Stomach (tissue), 9 donors: Measurements from ENCODE around the gene ARID4B. TPM values are rescaled to one million over a fixed set of nuclear protein-coding genes. Genes with fewer than 3 reads are reported as not detected.

Source experiments
- DNase-seq, 2 donors: peaks; one replicate each; pipeline versions ENCODE4 v3.0.0 to v3.0.0-alpha.2; 2013 to 2019
- H3K27ac ChIP-seq, 5 donors: fragments of 200-600 bp in 4 of 5; sonication (generic) in 4 of 5; one replicate each; pipeline ENCODE4 v1.5.1; 2013 to 2019; ENCODE audit warnings: mild to moderate bottlenecking in 1 of 5, moderate library complexity in 1 of 5
- H3K27me3 ChIP-seq, 3 donors: fragments of 200-600 bp; sonication (generic); one replicate each; pipeline ENCODE4 v1.5.1; 2017 to 2019; ENCODE audit warnings: mixed run types in 1 of 3
- H3K36me3 ChIP-seq, 4 donors: fragments of 200-600 bp; sonication (generic); 1 replicate in 3 of 4; 2 replicates in 1 of 4; pipeline ENCODE4 v1.5.1; 2016 to 2019
- H3K4me1 ChIP-seq, 4 donors: fragments of 200-600 bp; sonication (generic); one replicate each; pipeline ENCODE4 v1.5.1; 2016 to 2019
- H3K4me3 ChIP-seq, 4 donors: fragments of 200-600 bp; sonication (generic) in 3 of 4; one replicate each; pipeline ENCODE4 v1.5.1; 2016 to 2019; ENCODE audit warnings: mild to moderate bottlenecking in 1 of 4
- H3K9me3 ChIP-seq, 4 donors: fragments of 200-600 bp; sonication (generic); one replicate each; pipeline ENCODE4 v1.5.1; 2016 to 2019
- CTCF ChIP-seq, 7 experiments: fragments of 450-650 bp in 4 of 7; fragments of 200-600 bp in 3 of 7; sonication (generic) in 3 of 7; IDR thresholded peaks; one replicate each; pipeline ENCODE4 v1.5.1; 2016 to 2019; ENCODE audit warnings: antibody characterized with exemption in 7 of 7, control low read depth in 2 of 7, mild to moderate bottlenecking in 1 of 7
- EP300 ChIP-seq: sonication (generic); formaldehyde crosslinking; IDR thresholded peaks from one replicate; pipeline ENCODE4 v1.6.1; 2017; ENCODE audit warnings: antibody characterized with exemption
- POLR2A ChIP-seq, 4 donors: fragments of 450-650 bp; IDR thresholded peaks; one replicate each; pipeline ENCODE4 v1.6.1; 2016; ENCODE audit warnings: antibody characterized with exemption in 4 of 4, control low read depth in 2 of 4, mild to moderate bottlenecking in 1 of 4, moderate library complexity in 1 of 4
- POLR2AphosphoS5 ChIP-seq, 3 donors: sonication (generic); formaldehyde crosslinking; IDR thresholded peaks; one replicate each; pipeline ENCODE4 v1.6.1; 2016; ENCODE audit warnings: antibody characterized with exemption in 3 of 3
- WGBS, 5 donors: extraction: QIAGEN DNeasy Blood & Tissue Kit in 3 of 5; methylation state at CpG; one replicate each; pipeline versions ENCODE4 v1.1.5 to v1.1.7; 2013 to 2018; 5-methylcytosine and 5-hydroxymethylcytosine counted together
- intact Hi-C: fragments of 100-400 bp; cut with DNase I; formaldehyde crosslinking; loops from one replicate; pipeline ENCODE4 v1.15.1; 2023; ENCODE audit warnings: low total_unique reads
- polyA plus RNA-seq, 3 donors: library from polyadenylated mRNA; stranded (reverse); fragments of 200-250 nt; gene quantifications; one replicate each; pipeline ENCODE4 v1.2.3, GENCODE V29; 2013
- total RNA-seq, 5 donors: library from RNA; depleted of rRNA; stranded (reverse); fragments of >200 nt; gene quantifications; one replicate each; pipeline versions ENCODE4 v1.1.0 to v1.2.3, GENCODE V29; 2014 to 2016
- donor health status: healthy with polysubstance abuse.
- donor health status: Bipolar disorder and iron deficiency.
- donor health status: healthy.

The ARID4B gene
- total and polyA plus RNA-seq, 8 donors: 9.5 to 102 (median 30.5) TPM

- Histone ChIP-seq H3K4me3 (no peak overlapping the region), H3K9me3 (no peaks in the 10 kb centered on the region), H3K4me1 (no peaks in the 10 kb centered on the region), H3K27ac (no peak overlapping the region), H3K36me3 (peaks cover 56 to 100% (median 98%) of the 10 kb centered on the region in 4 donors), H3K27me3 (no peaks in the 10 kb centered on the region)
- TF ChIP-seq POLR2AphosphoS5 (IDR thresholded peaks at IDR 0.05): no peak
- TF ChIP-seq EP300: no peak
- no peak for TF ChIP-seq CTCF (IDR thresholded peaks at IDR 0.05)
- no peak for TF ChIP-seq POLR2A (IDR thresholded peaks at IDR 0.05)
- no peak for DNase-seq
- WGBS, 5 donors: 49 to 60% (median 50%) methylated on average over 4 of the region's 4 CpGs
- intact Hi-C loops: no loop called here
These were observed 191.9 kb downstream of the ARID4B start for GRCh38 chr1:235136111-235136510.

- H3K4me1 ChIP-seq: peaks cover 0 to 5% (median 4%) of the 10 kb centered on the region in 4 donors
- no peaks in the 10 kb centered on the region for H3K27me3 ChIP-seq
- intact Hi-C loops: no loop called here
- H3K27ac ChIP-seq: no peak overlapping the region
- no peak overlapping the region for H3K4me3 ChIP-seq
- no peak for TF ChIP-seq POLR2A (IDR thresholded peaks at IDR 0.05)
- no peak for TF ChIP-seq POLR2AphosphoS5 (IDR thresholded peaks at IDR 0.05)
- TF ChIP-seq CTCF (IDR thresholded peaks at IDR 0.05): no peak
- no peak for TF ChIP-seq EP300
- H3K36me3 ChIP-seq: peaks cover 43 to 86% (median 83%) of the 10 kb centered on the region in 4 donors
- H3K9me3 ChIP-seq: no peaks in the 10 kb centered on the region
- no peak for DNase-seq
- 95 to 98% (median 97%) methylated on average over 12 of the region's 12 CpGs for WGBS, 5 donors
These were observed 193.8 kb downstream of the ARID4B start for GRCh38 chr1:235134171-235134570.

- WGBS, 5 donors: 90 to 96% (median 94%) methylated on average over 3 of the region's 3 CpGs
- H3K4me1 ChIP-seq: peaks cover 0 to 9% (median 7%) of the 10 kb centered on the region in 4 donors
- H3K9me3 ChIP-seq: no peaks in the 10 kb centered on the region
- intact Hi-C loops: no loop called here
- TF ChIP-seq POLR2AphosphoS5 (IDR thresholded peaks at IDR 0.05): no peak
- no peak for TF ChIP-seq POLR2A (IDR thresholded peaks at IDR 0.05)
- TF ChIP-seq CTCF (IDR thresholded peaks at IDR 0.05): no peak
- TF ChIP-seq EP300: no peak
- H3K27me3 ChIP-seq: no peaks in the 10 kb centered on the region
- no peak overlapping the region for H3K4me3 ChIP-seq
- H3K36me3 ChIP-seq: peaks cover 43 to 75% (median 74%) of the 10 kb centered on the region in 4 donors
- H3K27ac ChIP-seq: no peak overlapping the region
- no peak for DNase-seq
These were observed 194.9 kb downstream of the ARID4B start for GRCh38 chr1:235133086-235133485.

- H3K4me1 ChIP-seq: peaks cover 2 to 17% (median 16%) of the 10 kb centered on the region in 4 donors
- no peak for TF ChIP-seq EP300
- no peak for TF ChIP-seq POLR2AphosphoS5 (IDR thresholded peaks at IDR 0.05)
- TF ChIP-seq CTCF (IDR thresholded peaks at IDR 0.05): no peak
- no peak for TF ChIP-seq POLR2A (IDR thresholded peaks at IDR 0.05)
- intact Hi-C loops: no loop called here
- 76 to 79% (median 78%) methylated on average over 6 of the region's 6 CpGs for WGBS, 5 donors
- no peak overlapping the region for H3K27ac ChIP-seq
- DNase-seq: no peak
- H3K9me3 ChIP-seq: no peaks in the 10 kb centered on the region
- no peak overlapping the region for H3K4me3 ChIP-seq
- peaks cover 35 to 64% (median 63%) of the 10 kb centered on the region in 4 donors for H3K36me3 ChIP-seq
- H3K27me3 ChIP-seq: no peaks in the 10 kb centered on the region
These were observed 196.0 kb downstream of the ARID4B start for GRCh38 chr1:235131961-235132360.
